ENCODE data around the gene RIOK2.

The RIOK2 gene

DNA sequence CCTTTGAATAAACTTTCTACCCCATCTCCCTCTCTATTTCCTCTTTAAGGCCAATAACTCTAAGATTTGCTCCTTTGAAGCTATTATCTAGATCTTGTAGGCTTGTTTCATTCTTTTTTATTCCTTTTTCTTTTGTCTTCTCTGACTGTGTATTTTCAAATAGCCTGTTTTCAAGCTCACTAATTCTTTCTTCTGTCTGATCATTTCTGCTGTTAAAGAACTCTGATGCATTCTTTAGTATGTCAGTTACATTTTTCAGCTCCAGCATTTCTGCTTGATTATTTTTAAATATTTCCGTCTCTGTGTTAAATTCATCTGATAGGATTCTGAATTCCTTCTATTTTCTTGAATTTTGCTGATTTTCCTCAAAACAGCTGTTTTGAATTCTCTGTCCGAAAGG, 25.4 kb downstream of the RIOK2 start:
- peak in 1 of 3 donors; percentile 6 for DNase-seq
- Histone ChIP-seq H3K4me1 (ENCODE audit: control extremely low read depth in 1 of 4, control insufficient read depth in 4 of 4, insufficient read depth in 4 of 4, low read length in 3 of 4) (no peaks in the 10 kb centered on the region), H3K27me3 (replicated peaks in 2 of 5; ENCODE audit: control insufficient read depth in 4 of 5, insufficient read depth in 5 of 5, low read length in 4 of 5) (no peaks in the 10 kb centered on the region), H3K27ac (ENCODE audit: insufficient read depth in 1 of 2, low read depth in 1 of 2, low read length in 2 of 2, poor library complexity in 1 of 2, severe bottlenecking in 2 of 2) (no peak overlapping the region), H3K4me3 (ENCODE audit: control insufficient read depth in 1 of 7, extremely low read depth in 1 of 7, insufficient read depth in 4 of 7, low read depth in 2 of 7, low read length in 6 of 7) (no peak overlapping the region), H3K9me3 (ENCODE audit: control extremely low read depth in 1 of 5, control insufficient read depth in 4 of 5, insufficient read depth in 2 of 5, low read depth in 1 of 5, low read length in 4 of 5) (peaks cover 3 to 16% (median 10%) of the 10 kb centered on the region in 5 experiments), H3K36me3 (ENCODE audit: control insufficient read depth in 4 of 4, insufficient read depth in 4 of 4, low read length in 3 of 4) (peaks cover 9 to 25% (median 18%) of the 10 kb centered on the region in 4 experiments)
- CTCF ChIA-PET = interaction anchor here (1.0 to 1.2 kb wide), 3 partner anchors 161 to 405 kb away, joined by 3 to 4 read pairs (median 4); no protein-coding TSS in a partner anchor
- POLR2A ChIA-PET = no interaction called here
- WGBS (ENCODE audit: insufficient coverage) = no CpG with 5 or more reads among the region's 2 CpGs

DNA sequence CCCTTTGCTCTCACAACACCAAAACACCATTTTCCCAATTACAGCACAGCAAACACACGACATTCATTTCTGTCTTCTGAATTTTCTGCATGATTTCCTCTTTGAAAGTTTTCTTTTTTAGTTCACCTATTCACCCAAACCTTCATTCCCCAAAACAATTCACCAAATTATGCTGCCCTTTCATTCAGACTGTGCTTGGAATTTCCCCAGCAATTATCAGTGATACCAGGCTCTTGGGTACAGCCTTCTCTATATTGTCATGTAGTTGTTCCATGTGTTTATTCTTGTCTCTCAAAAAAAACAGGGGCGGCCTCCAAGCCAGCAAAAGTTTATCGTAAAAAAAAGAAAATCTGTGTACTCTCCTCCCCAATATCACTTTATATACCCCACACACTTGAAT, 31.7 kb downstream of the RIOK2 start:
- WGBS (ENCODE audit: insufficient coverage) = 100% methylated on average over 1 of the region's 3 CpGs
- no peak overlapping the region for H3K27ac ChIP-seq (ENCODE audit: insufficient read depth in 1 of 2, low read depth in 1 of 2, low read length in 2 of 2, poor library complexity in 1 of 2, severe bottlenecking in 2 of 2)
- CTCF ChIA-PET = no interaction called here

DNA sequence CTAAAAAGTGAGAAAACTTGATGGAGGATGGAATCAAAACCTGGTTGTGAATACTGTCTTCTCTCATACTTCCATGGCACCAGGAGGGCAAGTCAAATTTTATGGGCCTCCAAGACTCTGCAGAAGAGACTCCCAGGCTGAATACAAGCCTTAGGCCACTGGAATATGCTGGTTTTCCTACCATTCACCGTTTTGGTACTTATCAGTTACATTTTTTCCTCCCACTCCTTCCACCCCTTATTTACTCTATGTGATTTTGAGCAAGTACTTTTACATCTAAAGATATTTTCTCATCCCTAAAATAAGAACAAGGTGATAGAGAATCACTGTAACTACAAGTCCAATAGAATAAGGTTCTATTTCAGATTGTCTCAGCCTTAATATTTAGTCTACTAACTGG, 32.6 kb downstream of the RIOK2 start:
- H3K36me3 ChIP-seq (ENCODE audit: control insufficient read depth in 4 of 4, insufficient read depth in 4 of 4, low read length in 3 of 4) = no peaks in the 10 kb centered on the region
- H3K4me1 ChIP-seq (ENCODE audit: control extremely low read depth in 1 of 4, control insufficient read depth in 4 of 4, insufficient read depth in 4 of 4, low read length in 3 of 4) = no peaks in the 10 kb centered on the region
- CTCF ChIA-PET = interaction anchor here (0.7 to 2.9 kb wide), 3 partner anchors 11 to 279 kb away, joined by 3 to 13 read pairs (median 3); no protein-coding TSS in a partner anchor
- no peaks in the 10 kb centered on the region for H3K9me3 ChIP-seq (ENCODE audit: control extremely low read depth in 1 of 5, control insufficient read depth in 4 of 5, insufficient read depth in 2 of 5, low read depth in 1 of 5, low read length in 4 of 5)
- H3K27me3 ChIP-seq (replicated peaks in 2 of 5; ENCODE audit: control insufficient read depth in 4 of 5, insufficient read depth in 5 of 5, low read length in 4 of 5) = no peaks in the 10 kb centered on the region
- H3K27ac ChIP-seq (ENCODE audit: insufficient read depth in 1 of 2, low read depth in 1 of 2, low read length in 2 of 2, poor library complexity in 1 of 2, severe bottlenecking in 2 of 2) = no peak overlapping the region
- POLR2A ChIA-PET = no interaction called here
- WGBS (ENCODE audit: insufficient coverage) = no CpG with 5 or more reads among the region's 1 CpG
- H3K4me3 ChIP-seq (ENCODE audit: control insufficient read depth in 1 of 7, extremely low read depth in 1 of 7, insufficient read depth in 4 of 7, low read depth in 2 of 7, low read length in 6 of 7) = no peak overlapping the region
- no peak for DNase-seq

More for the DNA sequence above, 31.7 kb downstream of the RIOK2 start:
- DNase-seq = no peak
- POLR2A ChIA-PET = no interaction called here
- H3K36me3 ChIP-seq (ENCODE audit: control insufficient read depth in 4 of 4, insufficient read depth in 4 of 4, low read length in 3 of 4) = no peaks in the 10 kb centered on the region
- no peaks in the 10 kb centered on the region for H3K9me3 ChIP-seq (ENCODE audit: control extremely low read depth in 1 of 5, control insufficient read depth in 4 of 5, insufficient read depth in 2 of 5, low read depth in 1 of 5, low read length in 4 of 5)
- no peaks in the 10 kb centered on the region for H3K4me1 ChIP-seq (ENCODE audit: control extremely low read depth in 1 of 4, control insufficient read depth in 4 of 4, insufficient read depth in 4 of 4, low read length in 3 of 4)
- no peaks in the 10 kb centered on the region for H3K27me3 ChIP-seq (replicated peaks in 2 of 5; ENCODE audit: control insufficient read depth in 4 of 5, insufficient read depth in 5 of 5, low read length in 4 of 5)
- H3K4me3 ChIP-seq (ENCODE audit: control insufficient read depth in 1 of 7, extremely low read depth in 1 of 7, insufficient read depth in 4 of 7, low read depth in 2 of 7, low read length in 6 of 7) = no peak overlapping the region

DNA sequence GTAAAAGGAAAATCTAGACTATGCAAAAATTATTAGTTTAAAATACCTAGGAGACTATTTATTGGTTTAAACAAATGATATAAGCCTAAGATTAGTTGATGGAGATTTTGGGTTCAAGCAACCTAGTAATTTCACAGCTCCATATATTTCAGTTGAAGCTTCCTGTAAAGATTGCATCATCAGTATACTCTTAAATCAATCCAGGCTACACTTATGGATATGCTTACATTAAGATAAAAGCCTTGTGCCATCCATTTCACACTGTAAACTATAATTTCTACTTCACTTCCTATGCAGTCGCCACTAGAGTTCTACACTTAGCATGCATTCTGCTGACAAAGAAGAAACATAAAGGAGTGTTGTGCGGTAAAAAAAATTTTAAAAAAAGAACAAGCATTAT, 33.3 kb downstream of the RIOK2 start:
- POLR2A ChIA-PET = no interaction called here
- WGBS (ENCODE audit: insufficient coverage) = no CpG with 5 or more reads among the region's 2 CpGs
- Histone ChIP-seq H3K4me3 (ENCODE audit: control insufficient read depth in 1 of 7, extremely low read depth in 1 of 7, insufficient read depth in 4 of 7, low read depth in 2 of 7, low read length in 6 of 7) (no peak overlapping the region), H3K27ac (ENCODE audit: insufficient read depth in 1 of 2, low read depth in 1 of 2, low read length in 2 of 2, poor library complexity in 1 of 2, severe bottlenecking in 2 of 2) (no peak overlapping the region), H3K27me3 (replicated peaks in 2 of 5; ENCODE audit: control insufficient read depth in 4 of 5, insufficient read depth in 5 of 5, low read length in 4 of 5) (no peaks in the 10 kb centered on the region), H3K4me1 (ENCODE audit: control extremely low read depth in 1 of 4, control insufficient read depth in 4 of 4, insufficient read depth in 4 of 4, low read length in 3 of 4) (no peaks in the 10 kb centered on the region), H3K9me3 (ENCODE audit: control extremely low read depth in 1 of 5, control insufficient read depth in 4 of 5, insufficient read depth in 2 of 5, low read depth in 1 of 5, low read length in 4 of 5) (no peaks in the 10 kb centered on the region), H3K36me3 (ENCODE audit: control insufficient read depth in 4 of 4, insufficient read depth in 4 of 4, low read length in 3 of 4) (no peaks in the 10 kb centered on the region)
- CTCF ChIA-PET = interaction anchor here (0.7 to 2.9 kb wide), 4 partner anchors 10 to 278 kb away, joined by 3 to 13 read pairs (median 4); no protein-coding TSS in a partner anchor
- DNase-seq = no peak

DNA sequence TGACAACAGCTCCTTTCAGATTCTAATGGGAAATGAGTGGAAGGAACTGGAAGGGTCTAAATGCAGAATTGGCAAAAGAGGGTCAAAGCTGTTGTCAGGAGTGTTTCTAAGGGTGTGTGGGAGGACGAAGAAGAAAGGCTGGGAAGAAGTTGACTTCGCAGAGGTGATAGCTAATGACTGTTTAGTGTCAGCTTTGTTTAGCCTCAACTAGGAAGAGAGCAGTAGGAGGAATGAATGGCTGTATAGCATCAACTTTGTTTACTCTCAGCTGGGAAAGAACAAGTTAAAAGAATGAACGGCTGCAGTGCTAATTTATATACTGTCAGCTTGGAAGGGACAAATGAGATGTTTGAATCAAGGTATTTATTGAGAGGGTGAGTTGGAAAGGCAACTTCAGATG, 34.8 kb downstream of the RIOK2 start:
- DNase-seq = no peak
- Histone ChIP-seq H3K27ac (ENCODE audit: insufficient read depth in 1 of 2, low read depth in 1 of 2, low read length in 2 of 2, poor library complexity in 1 of 2, severe bottlenecking in 2 of 2) (no peak overlapping the region), H3K4me3 (ENCODE audit: control insufficient read depth in 1 of 7, extremely low read depth in 1 of 7, insufficient read depth in 4 of 7, low read depth in 2 of 7, low read length in 6 of 7) (no peak overlapping the region), H3K4me1 (ENCODE audit: control extremely low read depth in 1 of 4, control insufficient read depth in 4 of 4, insufficient read depth in 4 of 4, low read length in 3 of 4) (no peaks in the 10 kb centered on the region), H3K27me3 (replicated peaks in 2 of 5; ENCODE audit: control insufficient read depth in 4 of 5, insufficient read depth in 5 of 5, low read length in 4 of 5) (no peaks in the 10 kb centered on the region), H3K9me3 (ENCODE audit: control extremely low read depth in 1 of 5, control insufficient read depth in 4 of 5, insufficient read depth in 2 of 5, low read depth in 1 of 5, low read length in 4 of 5) (no peaks in the 10 kb centered on the region), H3K36me3 (ENCODE audit: control insufficient read depth in 4 of 4, insufficient read depth in 4 of 4, low read length in 3 of 4) (no peaks in the 10 kb centered on the region)
- WGBS (ENCODE audit: insufficient coverage) = 94% methylated on average over 2 of the region's 3 CpGs
- POLR2A ChIA-PET = interaction anchor here (0.5 kb wide), 1 partner anchor 56 kb away, joined by 5 read pairs; no protein-coding TSS in a partner anchor
- CTCF ChIA-PET = interaction anchor here (1.2 to 2.9 kb wide), 3 partner anchors 11 to 15 kb away, joined by 3 to 13 read pairs (median 4); no protein-coding TSS in a partner anchor

DNA sequence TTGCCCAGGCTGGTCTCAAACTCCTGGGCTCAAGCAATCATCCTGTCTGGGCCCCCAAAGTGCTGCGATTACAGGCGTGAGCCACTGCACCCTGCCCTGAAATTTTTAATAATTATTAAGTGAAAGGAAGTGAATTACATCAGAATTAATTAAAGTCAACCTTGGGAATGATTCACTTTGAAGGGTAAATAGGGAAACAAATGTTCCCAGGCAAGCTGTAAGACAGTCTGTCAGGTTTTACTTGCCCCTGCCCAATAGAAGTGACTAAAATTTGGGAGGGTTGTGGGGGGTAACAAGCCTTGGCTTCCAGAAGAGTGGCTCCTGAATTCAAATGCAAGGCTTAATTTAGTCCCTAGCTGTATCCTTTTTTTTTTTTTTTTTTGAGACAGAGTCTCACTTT, 39.3 kb downstream of the RIOK2 start:
- Histone ChIP-seq H3K27ac (ENCODE audit: insufficient read depth in 1 of 2, low read depth in 1 of 2, low read length in 2 of 2, poor library complexity in 1 of 2, severe bottlenecking in 2 of 2) (no peak overlapping the region), H3K9me3 (ENCODE audit: control extremely low read depth in 1 of 5, control insufficient read depth in 4 of 5, insufficient read depth in 2 of 5, low read depth in 1 of 5, low read length in 4 of 5) (no peaks in the 10 kb centered on the region), H3K4me1 (ENCODE audit: control extremely low read depth in 1 of 4, control insufficient read depth in 4 of 4, insufficient read depth in 4 of 4, low read length in 3 of 4) (no peaks in the 10 kb centered on the region), H3K27me3 (replicated peaks in 2 of 5; ENCODE audit: control insufficient read depth in 4 of 5, insufficient read depth in 5 of 5, low read length in 4 of 5) (no peaks in the 10 kb centered on the region), H3K36me3 (ENCODE audit: control insufficient read depth in 4 of 4, insufficient read depth in 4 of 4, low read length in 3 of 4) (no peaks in the 10 kb centered on the region), H3K4me3 (ENCODE audit: control insufficient read depth in 1 of 7, extremely low read depth in 1 of 7, insufficient read depth in 4 of 7, low read depth in 2 of 7, low read length in 6 of 7) (no peak overlapping the region)
- DNase-seq = no peak
- ChIA-PET POLR2A (no interaction called here), CTCF (interaction anchor here (1.3 to 3.9 kb wide), 5 partner anchors 9 to 146 kb away, joined by 3 to 22 read pairs (median 5); no protein-coding TSS in a partner anchor)
- WGBS (ENCODE audit: insufficient coverage) = no CpG with 5 or more reads among the region's 2 CpGs

DNA sequence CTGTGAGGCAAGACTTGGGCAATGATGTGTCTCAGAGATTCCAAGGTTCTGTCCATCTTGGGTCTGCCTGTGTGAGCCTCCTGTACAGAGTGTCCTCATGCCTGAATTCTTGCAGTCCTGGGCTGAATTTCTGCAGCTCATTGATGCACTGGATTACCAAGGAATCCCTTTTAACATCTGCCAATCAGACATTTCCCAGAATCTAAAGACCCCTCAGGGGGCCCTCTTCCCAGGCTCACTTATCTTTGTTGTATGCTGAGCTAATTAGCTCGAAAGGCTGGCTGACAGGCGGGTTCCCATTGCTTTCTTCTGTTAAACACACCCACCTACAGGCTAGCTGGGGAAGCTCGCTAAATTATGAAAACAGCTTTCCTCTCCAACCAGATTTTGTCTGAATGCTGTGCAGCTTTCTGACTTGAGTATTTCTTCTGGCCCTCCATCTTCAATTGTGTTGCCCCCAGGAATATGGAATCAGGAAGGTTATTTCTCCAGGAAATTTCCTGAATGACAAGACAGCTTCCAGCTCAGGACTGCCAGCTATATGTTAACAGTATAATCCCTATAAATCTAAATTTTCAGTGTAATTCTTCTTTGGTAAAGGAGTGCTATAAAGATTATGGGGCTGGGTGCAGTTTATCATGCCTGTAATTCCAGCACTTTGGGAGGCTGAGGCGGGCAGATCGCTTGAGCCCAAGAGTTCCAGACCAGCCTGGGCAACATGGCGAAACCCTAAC, 40.4 kb downstream of the RIOK2 start, which contains the start of gene LIX1:
LIX1 (minus strand) TSS at position 91 of the 734 bp plus-strand sequence; CDS start at position 56, 35 bp downstream.
- H3K9me3 ChIP-seq (ENCODE audit: control extremely low read depth in 1 of 5, control insufficient read depth in 4 of 5, insufficient read depth in 2 of 5, low read depth in 1 of 5, low read length in 4 of 5) = no peaks in the 10 kb centered on the region
- H3K27ac ChIP-seq (ENCODE audit: insufficient read depth in 1 of 2, low read depth in 1 of 2, low read length in 2 of 2, poor library complexity in 1 of 2, severe bottlenecking in 2 of 2) = no peak within 1 kb of the TSS
- WGBS (ENCODE audit: insufficient coverage) = 49% methylated on average over 4 of the region's 6 CpGs
- H3K27me3 ChIP-seq (replicated peaks in 2 of 5; ENCODE audit: control insufficient read depth in 4 of 5, insufficient read depth in 5 of 5, low read length in 4 of 5) = no peaks in the 10 kb centered on the region
- H3K36me3 ChIP-seq (ENCODE audit: control insufficient read depth in 4 of 4, insufficient read depth in 4 of 4, low read length in 3 of 4) = no peaks in the 10 kb centered on the region
- ChIA-PET CTCF (interaction anchor here (0.7 to 3.9 kb wide), 20 partner anchors 8 to 400 kb away, joined by 3 to 22 read pairs (median 4); no protein-coding TSS in a partner anchor), POLR2A (no interaction called here)
- DNase-seq = peak; percentile 40 to 63 (median 53)
- H3K4me3 ChIP-seq (ENCODE audit: control insufficient read depth in 1 of 7, extremely low read depth in 1 of 7, insufficient read depth in 4 of 7, low read depth in 2 of 7, low read length in 6 of 7) = no peak within 1 kb of the TSS
- no peaks in the 10 kb centered on the region for H3K4me1 ChIP-seq (ENCODE audit: control extremely low read depth in 1 of 4, control insufficient read depth in 4 of 4, insufficient read depth in 4 of 4, low read length in 3 of 4)
